SKM-1 treated with dmso at 0.1 percent for 144 hours (cell line): Measurements from ENCODE around the gene TIGAR.

Experiments
- DNase-seq: peaks from one replicate; lab custom pipeline; 2025; ENCODE audit not compliant: unreplicated experiment; lab: John Stamatoyannopoulos, UW

The TIGAR gene

GRCh38 chr12:4301932-4302501 is 19.0 kb upstream of the TIGAR start:
- no peak for DNase-seq

DNA sequence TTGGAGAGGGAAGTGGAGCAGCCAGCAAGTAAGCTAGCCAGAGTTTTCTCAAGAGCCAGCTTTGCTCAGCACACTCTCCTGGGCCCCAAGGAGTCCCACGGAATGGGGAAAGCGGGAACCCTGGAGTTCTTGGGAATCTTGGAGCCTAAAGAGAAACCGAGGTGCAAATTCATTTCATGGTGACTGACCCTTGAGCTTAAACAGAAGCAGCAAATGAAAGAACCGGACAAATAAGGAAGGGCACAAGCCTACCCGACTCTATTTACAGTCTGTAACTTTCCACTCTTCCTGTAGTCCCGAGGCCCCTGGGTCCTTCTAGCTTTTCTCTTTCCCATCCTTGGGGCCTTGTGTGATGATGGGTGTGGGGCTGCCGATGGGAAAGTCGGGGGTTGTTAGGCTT is 18.1 kb upstream of the TIGAR start:
- DNase-seq = no peak

- no peak for DNase-seq
These were observed 17.3 kb upstream of the TIGAR start for GRCh38 chr12:4303750-4304149.

DNA sequence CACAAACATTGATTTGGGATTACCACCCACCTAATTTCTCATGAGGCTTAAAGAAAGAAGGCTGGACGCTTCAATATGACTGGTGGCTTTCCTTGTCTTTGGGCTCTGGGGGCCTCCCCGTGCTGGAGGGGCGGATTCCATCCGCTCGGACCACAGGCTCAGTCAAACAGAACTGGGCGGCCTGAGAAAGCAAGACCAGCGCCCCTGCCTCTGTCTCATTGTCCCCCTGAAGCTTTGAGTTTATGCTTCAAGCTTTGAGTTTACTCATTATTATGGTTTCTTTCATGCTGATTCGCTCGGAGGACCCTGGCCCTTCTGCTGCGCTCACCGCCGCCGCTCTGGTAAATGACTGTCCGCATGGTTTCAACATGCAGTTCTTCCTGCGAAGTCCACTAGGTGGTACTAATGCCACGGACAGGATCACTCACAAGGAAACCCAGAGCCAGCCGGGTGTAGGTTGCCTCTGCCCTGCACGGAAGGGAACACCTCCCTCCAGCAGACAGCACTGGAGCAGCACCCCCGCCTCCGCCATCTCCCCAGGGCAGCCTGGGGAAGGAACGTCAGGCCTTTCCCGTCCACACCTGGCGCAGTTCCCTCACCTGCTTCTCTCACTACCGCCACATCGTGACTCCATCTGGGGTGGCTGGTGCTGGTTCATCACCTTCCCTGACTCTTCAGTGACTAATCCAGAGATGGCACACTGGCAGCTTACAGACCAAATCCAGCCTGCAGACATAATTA is 13.2 kb upstream of the TIGAR start:
- peak; percentile 8 for DNase-seq

DNA sequence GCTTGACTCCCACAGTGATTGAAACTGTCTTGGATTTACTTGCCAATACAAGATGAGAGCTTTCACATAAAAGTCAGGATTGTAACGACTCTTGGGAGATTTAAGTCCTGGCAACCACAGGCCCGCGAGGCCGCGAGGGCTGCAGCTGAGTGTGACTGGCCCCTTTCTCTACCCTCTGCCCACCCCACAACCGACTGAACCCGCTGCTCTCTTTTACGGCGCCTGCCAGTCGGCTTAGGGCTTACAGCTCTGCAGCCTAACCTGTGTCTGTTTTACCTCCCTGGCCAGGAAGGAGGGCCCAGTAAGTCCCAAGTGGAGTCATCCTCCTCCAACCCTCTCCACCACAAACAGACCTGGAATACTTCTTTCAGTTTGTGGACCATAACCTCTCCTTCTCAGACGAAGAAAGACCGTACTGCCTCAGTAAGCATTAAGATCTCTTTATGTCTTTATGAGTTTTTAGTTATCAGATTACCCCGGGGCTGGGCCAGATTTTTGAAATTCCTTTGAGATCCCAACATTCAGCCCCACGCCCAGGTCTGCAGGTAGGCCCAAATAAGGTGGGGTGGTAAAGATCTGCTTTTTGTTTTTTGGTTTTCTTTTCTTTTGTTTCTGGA is 12.6 kb upstream of the TIGAR start:
- DNase-seq = no peak

DNA sequence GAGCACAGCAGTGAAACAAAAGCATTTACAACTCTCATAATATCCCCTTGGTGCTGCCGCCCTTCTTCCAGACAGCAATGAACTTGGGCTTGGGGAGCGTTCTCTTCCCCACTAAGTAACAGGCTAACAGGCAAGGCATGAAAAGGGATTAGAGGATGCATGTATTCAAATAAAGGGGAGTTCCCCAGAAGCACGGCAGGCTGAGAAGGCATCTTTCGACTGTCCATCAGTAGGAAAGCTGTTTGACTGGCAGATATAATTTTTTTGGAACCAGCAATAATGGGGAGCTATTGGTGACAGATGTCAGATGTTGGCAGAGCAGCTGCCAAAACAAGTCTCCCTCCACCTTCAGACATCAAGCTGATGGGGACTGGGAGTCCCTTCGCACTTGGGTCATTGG is 9.2 kb upstream of the TIGAR start:
- no peak for DNase-seq

- DNase-seq = no peak
These were observed 8.8 kb upstream of the TIGAR start for GRCh38 chr12:4312251-4312650.

- DNase-seq = no peak
These were observed 538 bp upstream of the TIGAR start for GRCh38 chr12:4320497-4320852.

- DNase-seq = no peak
These were observed 1.7 kb downstream of the TIGAR start for GRCh38 chr12:4322726-4323125.

DNA sequence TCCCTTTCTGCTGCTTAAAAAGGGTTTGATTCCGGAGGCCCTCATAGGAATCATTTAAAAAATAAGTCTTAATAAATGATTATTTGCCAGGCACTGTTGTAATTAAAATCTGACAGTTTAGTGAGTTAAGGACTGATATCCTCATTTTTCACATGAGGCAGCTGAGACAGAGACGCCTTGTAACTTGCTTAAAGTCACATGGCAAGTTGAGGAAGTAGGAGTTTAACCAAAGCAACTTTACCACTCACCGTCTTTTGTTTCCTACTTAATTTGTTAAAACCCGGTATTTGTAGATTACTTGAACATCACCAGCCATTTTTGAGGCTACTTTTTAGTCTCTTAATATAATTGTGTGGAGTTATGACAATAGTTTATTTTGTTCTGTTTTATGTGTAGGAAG is 2.4 kb downstream of the TIGAR start:
- no peak for DNase-seq

- DNase-seq = no peak
These were observed 3.4 kb downstream of the TIGAR start for GRCh38 chr12:4324366-4324765.

DNA sequence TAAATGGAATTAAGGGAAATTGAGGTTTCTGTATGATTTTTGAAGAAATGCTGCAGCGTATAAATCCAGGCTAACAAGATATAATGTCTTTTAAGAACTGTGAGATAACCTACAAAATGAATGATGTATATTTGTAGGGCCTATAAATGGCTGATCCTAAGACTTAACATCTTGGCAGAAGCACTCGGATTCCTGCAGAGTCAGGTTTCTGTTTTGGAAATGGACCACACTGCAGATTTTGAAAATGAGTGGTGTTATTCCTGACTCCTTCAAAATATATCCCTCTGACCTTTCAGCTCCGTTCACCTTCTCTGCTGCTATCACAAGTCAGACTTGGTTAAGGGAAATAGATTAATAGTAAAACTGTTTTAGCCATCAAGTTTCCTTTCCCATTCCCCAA is 5.0 kb downstream of the TIGAR start:
- DNase-seq = no peak

DNA sequence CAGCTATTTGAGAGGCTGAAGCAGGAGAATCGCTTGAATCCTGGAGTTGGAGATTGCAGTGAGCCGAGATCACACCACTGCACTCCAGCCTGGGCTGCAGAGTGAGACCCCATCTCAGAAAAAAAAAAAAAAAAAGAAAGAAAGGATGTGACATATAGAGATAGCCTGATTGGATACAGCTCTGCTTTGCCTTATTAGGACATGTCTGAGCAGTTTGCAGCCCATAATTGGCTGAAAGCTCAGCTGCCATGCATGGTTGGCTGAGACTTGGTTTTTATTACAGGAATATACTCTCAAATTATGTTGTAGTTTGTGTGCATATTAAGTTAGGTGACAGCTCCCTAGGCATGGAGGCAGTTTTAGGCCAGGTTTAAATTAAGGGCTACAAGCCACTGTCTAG is 6.3 kb downstream of the TIGAR start:
- DNase-seq = no peak

DNA sequence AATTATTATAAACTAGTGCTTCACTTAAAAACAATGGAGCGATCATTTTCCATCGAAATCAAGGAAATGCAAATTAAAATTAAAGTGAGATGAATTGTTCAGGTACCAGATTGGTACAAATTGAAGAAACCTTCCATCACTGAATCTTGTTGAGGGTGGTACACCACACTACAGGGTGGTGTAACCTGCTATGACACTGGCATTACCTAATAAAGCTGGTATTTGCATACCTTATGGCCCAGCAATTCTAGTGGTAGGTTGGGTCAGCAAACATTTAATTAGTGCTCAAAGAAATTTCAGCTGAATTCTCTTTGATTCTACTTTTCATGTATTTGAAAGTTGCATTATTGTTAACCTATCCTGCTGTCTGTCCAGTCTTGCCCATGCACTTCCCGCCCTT is 9.2 kb downstream of the TIGAR start:
- no peak for DNase-seq

DNA sequence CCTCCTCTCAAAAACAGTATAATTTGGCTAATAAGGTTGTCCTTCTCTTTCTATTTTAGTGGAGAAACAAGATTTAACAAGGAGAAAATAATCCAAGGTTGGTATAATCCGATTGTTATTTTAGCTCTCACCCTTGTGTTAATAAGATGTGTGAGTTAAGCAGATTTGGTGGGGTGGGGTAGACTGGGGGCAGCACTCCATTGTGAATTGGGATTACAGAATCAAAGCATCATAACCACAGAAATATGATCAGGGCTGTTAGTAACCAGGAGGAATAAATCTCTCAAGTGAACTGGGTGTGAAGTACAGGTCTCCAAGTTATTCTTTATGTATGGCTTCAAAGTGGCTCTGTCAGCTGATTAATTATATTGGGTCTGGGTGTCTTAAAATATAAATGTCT is 10.2 kb downstream of the TIGAR start:
- no peak for DNase-seq

GRCh38 chr12:4331842-4332241 is 10.8 kb downstream of the TIGAR start:
- DNase-seq = no peak

GRCh38 chr12:4346931-4347330 is 25.9 kb downstream of the TIGAR start:
- no peak for DNase-seq

GRCh38 chr12:4353785-4354208 is 32.8 kb downstream of the TIGAR start:
- DNase-seq = no peak

GRCh38 chr12:4355156-4356040 is 34.4 kb downstream of the TIGAR start:
- DNase-seq = no peak

DNA sequence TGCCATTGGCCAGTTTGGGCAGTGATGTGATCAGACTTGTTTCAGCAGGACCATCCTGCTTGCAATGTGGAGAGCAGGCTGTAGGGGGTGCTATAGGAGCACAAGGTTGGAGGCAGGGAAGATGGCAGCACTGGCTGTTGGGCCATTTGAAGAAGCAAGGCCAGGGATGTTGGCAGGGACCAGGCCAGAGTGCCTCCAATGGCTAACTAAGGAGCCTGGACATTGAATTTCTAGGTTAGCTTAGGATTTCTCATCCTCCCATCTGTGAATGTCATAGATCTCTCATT is 35.0 kb downstream of the TIGAR start:
- peak; percentile 0 for DNase-seq

DNA sequence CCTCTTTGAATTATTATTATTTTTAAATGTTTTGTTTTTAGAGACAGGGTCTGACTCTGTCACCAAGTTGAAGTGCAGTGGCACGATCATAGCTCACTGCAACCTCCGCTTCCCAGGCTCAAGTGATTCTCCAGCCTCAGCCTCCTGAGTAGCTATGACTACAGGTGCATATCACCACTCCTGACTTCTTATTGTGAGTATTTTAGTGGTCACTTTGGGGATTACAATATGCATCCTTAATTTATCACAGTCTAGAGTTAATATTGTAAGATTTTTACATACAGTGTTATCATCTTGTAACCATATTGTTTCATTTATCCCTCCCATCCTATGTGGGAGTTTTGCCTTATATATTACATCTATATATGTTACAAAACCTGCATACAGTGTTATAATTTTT is 45.1 kb downstream of the TIGAR start:
- DNase-seq = no peak

DNA sequence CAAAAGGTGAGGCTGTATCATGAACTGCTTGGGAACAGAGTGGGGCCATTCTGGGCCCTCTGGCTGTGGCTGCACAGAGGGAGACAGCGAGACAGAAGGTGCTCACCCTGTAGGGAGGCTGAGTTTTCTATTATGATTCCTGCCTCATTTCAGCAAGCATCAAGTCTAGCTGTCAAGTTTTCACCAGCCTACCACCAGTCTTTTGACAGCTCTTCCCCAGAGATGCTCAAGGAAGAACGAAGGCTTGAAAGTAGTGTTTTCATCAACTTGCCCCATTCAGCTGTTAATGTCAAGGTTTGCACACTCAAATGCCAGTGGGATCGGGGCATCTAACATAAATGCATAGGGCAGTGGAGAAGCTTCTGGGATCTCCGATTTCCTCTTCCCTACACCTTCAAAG is 48.5 kb downstream of the TIGAR start:
- no peak for DNase-seq
